ENCODE measurements around the gene KRT7.
"Not testable (repeated sequence)": the region's sequence is repeated elsewhere in the genome, so short reads cannot be mapped to it uniquely, and the experiment has no call there.

KRT7 gene

GRCh38 chr12:52231305-52232202, 1.5 kb upstream of the KRT7 start:
- no peak for DNase-seq

GRCh38 chr12:52232203-52232673, 805 bp upstream of the KRT7 start:
- DNase-seq: no peak

GRCh38 chr12:52233462-52234207, 592 bp downstream of the KRT7 start:
- no peak for DNase-seq

- DNase-seq: no peak
These were observed 1.3 kb downstream of the KRT7 start for GRCh38 chr12:52234223-52234810.

- DNase-seq: no peak
These were observed 2.1 kb downstream of the KRT7 start for GRCh38 chr12:52235001-52235764.

GRCh38 chr12:52235822-52236361, 2.8 kb downstream of the KRT7 start:
- no peak for DNase-seq

- DNase-seq: no peak
These were observed 3.5 kb downstream of the KRT7 start for GRCh38 chr12:52236386-52237050.

GRCh38 chr12:52238207-52238840, 5.3 kb downstream of the KRT7 start:
- no peak for DNase-seq

GRCh38 chr12:52238916-52239646, 6.0 kb downstream of the KRT7 start:
- DNase-seq: no peak

GRCh38 chr12:52239767-52240166, 6.7 kb downstream of the KRT7 start:
- DNase-seq: no peak

GRCh38 chr12:52240247-52240646, 7.2 kb downstream of the KRT7 start:
- not testable (repeated sequence) for DNase-seq

GRCh38 chr12:52241205-52241842, 8.3 kb downstream of the KRT7 start:
- DNase-seq: no peak

GRCh38 chr12:52242442-52243258, 9.6 kb downstream of the KRT7 start:
- DNase-seq: no peak

- no peak for DNase-seq
These were observed 10.3 kb downstream of the KRT7 start for GRCh38 chr12:52243259-52243855.

- no peak for DNase-seq
These were observed 11.0 kb downstream of the KRT7 start for GRCh38 chr12:52243856-52244614.

- no peak for DNase-seq
These were observed 11.6 kb downstream of the KRT7 start for GRCh38 chr12:52244615-52244994.

- DNase-seq: no peak
These were observed 12.4 kb downstream of the KRT7 start for GRCh38 chr12:52245259-52245961.

All from eye (tissue), 1 donor.